Measurements from ENCODE around the gene ALKBH1.

- TF ChIP-seq CTCF (IDR thresholded peaks at IDR 0.05; ENCODE audit: insufficient read depth, low read length, poor library complexity, severe bottlenecking) (no peak), EZH2phosphoT487 (conservative IDR thresholded peaks at IDR 0.05; ENCODE audit: low read length) (no peak)
Measured at GRCh38 chr14:77681196-77682157, 26.3 kb downstream of the ALKBH1 start.

All from SU-DHL-6 (cell line).